CD4-positive, alpha-beta T cell (primary cell): Measurements from ENCODE around the gene IBA57. TPM values are rescaled to one million over a fixed set of nuclear protein-coding genes. Genes with fewer than 3 reads are reported as not detected.

Experiments
- ATAC-seq: fragments of 200-7000 bp; cut with Tn5 transposase; one replicate; pipeline ENCODE4 v1.10.0; 2022; ENCODE audit warnings: mild to moderate bottlenecking; ENCODE audit not compliant: poor library complexity
- CTCF ChIA-PET: fragments of 350-600 bp; sonication (Branson Sonifier 250); formaldehyde crosslinking; loops from one replicate; lab custom pipeline; 2021; ENCODE audit warnings: antibody characterized with exemption, inconsistent platforms; lab: Charles Lee
- POLR2A ChIA-PET: fragments of 350-600 bp; sonication (Branson Sonifier 250); formaldehyde crosslinking; loops from one replicate; lab custom pipeline; 2021; ENCODE audit warnings: antibody characterized with exemption, inconsistent platforms; lab: Charles Lee
- DNase-seq, 14 experiments: peaks; one replicate each; pipeline ENCODE4 v3.0.0-alpha.2; 2013 to 2020; ENCODE audit warnings: mixed read lengths in 2 of 14
- H3K27ac ChIP-seq, 2 donors: one replicate each; pipeline versions ENCODE4 v1.5.1 to v1.7.0; 2013; ENCODE audit warnings: low read length in 2 of 2, low read depth in 1 of 2, mild to moderate bottlenecking in 1 of 2
- H3K27me3 ChIP-seq, 2 experiments: 1 replicate in 1 of 2; 2 replicates in 1 of 2; pipeline versions ENCODE4 v1.6.1 to v1.7.0; 2013; ENCODE audit warnings: low read length in 2 of 2, control low read depth in 1 of 2, mild to moderate bottlenecking in 1 of 2, moderate library complexity in 1 of 2; ENCODE audit not compliant: insufficient read depth in 2 of 2, control insufficient read depth in 1 of 2
- H3K36me3 ChIP-seq: one replicate; pipeline ENCODE4 v1.6.1; 2013; ENCODE audit warnings: low read length, control low read depth; ENCODE audit not compliant: insufficient read depth
- H3K4me1 ChIP-seq: one replicate; pipeline ENCODE4 v1.6.1; 2013; ENCODE audit warnings: low read length, control low read depth; ENCODE audit not compliant: insufficient read depth
- H3K4me3 ChIP-seq: one replicate; pipeline ENCODE4 v1.5.1; 2013; ENCODE audit warnings: mild to moderate bottlenecking, low read length, moderate library complexity
- H3K9me3 ChIP-seq, 2 experiments: 1 replicate in 1 of 2; 2 replicates in 1 of 2; pipeline versions ENCODE4 v1.6.1 to v1.7.0; 2013; ENCODE audit warnings: low read length in 2 of 2, mild to moderate bottlenecking in 2 of 2, control low read depth in 1 of 2, moderate library complexity in 1 of 2; ENCODE audit not compliant: control insufficient read depth in 1 of 2, insufficient read depth in 1 of 2
- H3K27ac Mint-ChIP-seq: one replicate; pipeline ENCODE4 v1.8.0; 2020; ENCODE audit warnings: mixed read lengths
- H3K27me3 Mint-ChIP-seq: one replicate; pipeline ENCODE4 v1.8.0; 2021; ENCODE audit warnings: mixed read lengths
- H3K36me3 Mint-ChIP-seq: one replicate; pipeline ENCODE4 v1.8.0; 2021; ENCODE audit warnings: low read depth, mixed read lengths
- H3K4me1 Mint-ChIP-seq: one replicate; pipeline ENCODE4 v1.8.0; 2021; ENCODE audit warnings: low read depth, mixed read lengths
- H3K4me3 Mint-ChIP-seq: one replicate; pipeline ENCODE4 v1.8.0; 2020; ENCODE audit warnings: mild to moderate bottlenecking, mixed read lengths
- H3K9me3 Mint-ChIP-seq: one replicate; pipeline ENCODE4 v1.8.0; 2020; ENCODE audit warnings: mixed read lengths
- intact Hi-C, 2 experiments: fragments of 100-400 bp; cut with DNase I in 1 of 2; cut with micrococcal nuclease in 1 of 2; formaldehyde crosslinking; loops; one replicate each; pipeline versions ENCODE4 v1.15.1 to v1.9.0; 2023 to 2025; cut with DNase I, micrococcal nuclease
- total RNA-seq, 174 experiments: library from RNA in 2 of 174; stranded (reverse) in 2 of 174; gene quantifications; one replicate each; pipeline ENCODE4 v1.2.3 and lab custom pipeline; 2021 to 2026
- TF ChIP-seq, protein P1 (sequence below): fragments of 200-600 bp; IDR thresholded peaks from one replicate; pipeline ENCODE4 v1.8.0; 2022; ENCODE audit warnings: antibody characterized with exemption, mild to moderate bottlenecking

IBA57 gene
- total RNA-seq, 2 experiments from 2014 or later: 19.7 to 19.9 TPM

- Mint-ChIP-seq H3K9me3 (no peaks in the 10 kb centered on the region), H3K36me3 (peaks cover under 1% of the 10 kb centered on the region), H3K4me1 (peaks cover 3% of the 10 kb centered on the region), H3K27me3 (peaks cover 17% of the 10 kb centered on the region), H3K27ac (no peak within 1 kb of the TSS), H3K4me3 (no peak within 1 kb of the TSS)
- H3K27ac ChIP-seq: no peak within 1 kb of the TSS
- ATAC-seq (no peak), DNase-seq (no peak)
- ChIA-PET CTCF (no interaction called here), POLR2A (no interaction called here)
- no peak within 1 kb of the TSS for H3K4me3 ChIP-seq
- intact Hi-C loops: no loop called here
- no peaks in the 10 kb centered on the region for H3K36me3 ChIP-seq
- no peaks in the 10 kb centered on the region for H3K9me3 ChIP-seq
- peaks cover 8% of the 10 kb centered on the region for H3K4me1 ChIP-seq
- peaks cover 0 to 5% of the 10 kb centered on the region in 2 experiments for H3K27me3 ChIP-seq
- TF ChIP-seq, protein P1, sequence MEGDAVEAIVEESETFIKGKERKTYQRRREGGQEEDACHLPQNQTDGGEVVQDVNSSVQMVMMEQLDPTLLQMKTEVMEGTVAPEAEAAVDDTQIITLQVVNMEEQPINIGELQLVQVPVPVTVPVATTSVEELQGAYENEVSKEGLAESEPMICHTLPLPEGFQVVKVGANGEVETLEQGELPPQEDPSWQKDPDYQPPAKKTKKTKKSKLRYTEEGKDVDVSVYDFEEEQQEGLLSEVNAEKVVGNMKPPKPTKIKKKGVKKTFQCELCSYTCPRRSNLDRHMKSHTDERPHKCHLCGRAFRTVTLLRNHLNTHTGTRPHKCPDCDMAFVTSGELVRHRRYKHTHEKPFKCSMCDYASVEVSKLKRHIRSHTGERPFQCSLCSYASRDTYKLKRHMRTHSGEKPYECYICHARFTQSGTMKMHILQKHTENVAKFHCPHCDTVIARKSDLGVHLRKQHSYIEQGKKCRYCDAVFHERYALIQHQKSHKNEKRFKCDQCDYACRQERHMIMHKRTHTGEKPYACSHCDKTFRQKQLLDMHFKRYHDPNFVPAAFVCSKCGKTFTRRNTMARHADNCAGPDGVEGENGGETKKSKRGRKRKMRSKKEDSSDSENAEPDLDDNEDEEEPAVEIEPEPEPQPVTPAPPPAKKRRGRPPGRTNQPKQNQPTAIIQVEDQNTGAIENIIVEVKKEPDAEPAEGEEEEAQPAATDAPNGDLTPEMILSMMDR: no peak
These were observed 42.5 kb downstream of the IBA57 start, which contains the start of gene OBSCN for GRCh38 chr1:228207851-228208821. OBSCN (plus strand) TSS chr1:228208044; CDS start chr1:228211784, 3,740 bp downstream.

DNA sequence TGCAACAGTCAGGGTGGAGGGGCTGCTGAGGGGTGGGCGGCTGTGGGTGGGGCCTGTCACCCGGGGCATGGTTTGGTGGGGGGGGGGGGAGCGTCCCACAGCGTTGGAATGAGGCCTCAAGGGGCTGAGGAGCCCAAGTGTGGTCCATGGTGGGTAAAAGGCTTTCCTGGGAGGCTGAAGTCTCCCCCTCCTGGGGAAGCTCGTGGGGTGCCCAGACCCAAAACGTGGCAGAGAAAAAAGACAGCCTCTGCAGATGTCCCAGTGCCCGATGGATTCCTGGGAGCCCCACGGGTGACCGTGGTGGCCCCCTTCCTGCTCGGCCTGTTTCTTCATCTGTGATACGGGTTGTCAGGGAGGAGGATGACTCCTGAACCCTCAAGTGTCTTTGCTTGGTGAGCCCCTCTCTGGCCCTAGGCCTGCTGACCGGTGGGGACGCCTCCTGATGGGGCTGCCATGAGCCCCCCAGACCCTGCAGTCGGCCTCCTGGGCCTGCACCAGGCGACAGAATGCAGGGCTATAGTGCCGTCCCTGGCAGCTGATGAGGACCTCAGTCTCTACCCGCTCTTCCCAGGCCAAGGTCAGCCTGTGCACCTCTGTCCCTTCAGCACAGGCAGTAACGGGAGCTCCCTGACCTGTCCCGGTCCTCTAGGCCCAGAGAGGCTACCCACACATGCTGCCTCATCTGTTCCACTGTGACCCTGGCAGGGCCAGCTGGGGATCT is 43.4 kb downstream of the IBA57 start:
- DNase-seq (no peak), ATAC-seq (no peak)
- peaks cover 14% of the 10 kb centered on the region for H3K4me1 ChIP-seq
- no peaks in the 10 kb centered on the region for H3K36me3 ChIP-seq
- ChIA-PET POLR2A (no interaction called here), CTCF (no interaction called here)
- H3K4me3 ChIP-seq: no peak overlapping the region
- Mint-ChIP-seq H3K27ac (no peak overlapping the region), H3K4me1 (peaks cover 7% of the 10 kb centered on the region), H3K27me3 (peaks cover 9% of the 10 kb centered on the region), H3K4me3 (no peak overlapping the region), H3K36me3 (peaks cover 4% of the 10 kb centered on the region), H3K9me3 (no peaks in the 10 kb centered on the region)
- H3K9me3 ChIP-seq: no peaks in the 10 kb centered on the region
- peaks cover 0 to 5% of the 10 kb centered on the region in 2 experiments for H3K27me3 ChIP-seq
- intact Hi-C loops: no loop called here
- TF ChIP-seq, protein P1: no peak
- H3K27ac ChIP-seq: no peak overlapping the region

DNA sequence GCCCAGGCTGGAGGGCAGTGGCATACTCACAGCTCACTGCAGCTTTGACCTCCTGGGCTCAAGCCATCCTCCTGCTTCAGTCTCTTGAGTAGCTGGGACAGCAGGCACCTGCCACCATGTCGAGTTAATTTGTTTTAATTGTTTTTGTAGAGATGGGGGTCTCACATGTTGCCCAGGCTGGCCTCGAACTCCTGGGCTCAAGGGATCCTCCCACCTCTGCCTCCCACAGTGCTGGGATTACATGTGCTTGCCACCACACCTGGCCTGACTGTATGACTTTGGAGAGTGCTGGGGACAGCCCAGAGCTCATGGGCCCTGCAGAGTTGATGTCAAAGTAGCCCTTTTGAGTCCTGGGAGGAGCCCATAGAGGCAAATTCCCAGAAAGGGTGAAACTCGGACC is 44.1 kb downstream of the IBA57 start:
- Mint-ChIP-seq H3K4me1 (peaks cover 7% of the 10 kb centered on the region), H3K27ac (no peak overlapping the region), H3K4me3 (no peak overlapping the region), H3K36me3 (peaks cover 4% of the 10 kb centered on the region), H3K9me3 (no peaks in the 10 kb centered on the region), H3K27me3 (peaks cover 9% of the 10 kb centered on the region)
- Histone ChIP-seq H3K4me3 (no peak overlapping the region), H3K27ac (no peak overlapping the region), H3K27me3 (peaks cover 0 to 5% of the 10 kb centered on the region in 2 experiments), H3K36me3 (no peaks in the 10 kb centered on the region), H3K9me3 (no peaks in the 10 kb centered on the region), H3K4me1 (peaks cover 21% of the 10 kb centered on the region)
- CTCF ChIA-PET: no interaction called here
- no peak for DNase-seq
- intact Hi-C loops: loop anchor here in 1 of 2 experiments (5.0 kb wide), 1 partner anchor 248 kb away; a partner anchor contains a TSS
- POLR2A ChIA-PET: no interaction called here
- no peak for ATAC-seq
- TF ChIP-seq, protein P1: no peak
